HG02970 (cell line): Measurements from ENCODE around the gene EZH2.

Source experiments
- ATAC-seq: cut with Tn5 transposase; IDR thresholded peaks from one replicate; pipeline ENCODE4 v1.9.1; 2021; ENCODE audit warnings: mild to moderate bottlenecking, moderate library complexity, moderate number of reproducible peaks; ENCODE audit not compliant: unreplicated experiment, low FRiP score

The EZH2 gene

DNA sequence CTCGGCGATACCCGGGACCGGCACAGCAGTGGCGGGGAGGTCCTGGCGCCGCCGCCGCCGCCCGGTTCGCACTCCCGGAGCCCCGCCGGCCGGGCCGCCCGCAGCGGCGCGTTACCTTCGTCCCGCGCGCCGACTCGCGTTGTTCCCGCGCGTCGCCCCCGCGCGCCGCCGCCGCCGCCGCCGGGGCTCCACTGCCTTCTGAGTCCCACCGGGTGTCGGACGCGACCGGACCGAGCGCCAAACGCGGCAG, at the start of gene EZH2:
EZH2 (minus strand) TSS at position 243 of the 250 bp plus-strand sequence. CDS start 36,993 bp downstream, outside the sequence.
- peak; percentile 31 for ATAC-seq

DNA sequence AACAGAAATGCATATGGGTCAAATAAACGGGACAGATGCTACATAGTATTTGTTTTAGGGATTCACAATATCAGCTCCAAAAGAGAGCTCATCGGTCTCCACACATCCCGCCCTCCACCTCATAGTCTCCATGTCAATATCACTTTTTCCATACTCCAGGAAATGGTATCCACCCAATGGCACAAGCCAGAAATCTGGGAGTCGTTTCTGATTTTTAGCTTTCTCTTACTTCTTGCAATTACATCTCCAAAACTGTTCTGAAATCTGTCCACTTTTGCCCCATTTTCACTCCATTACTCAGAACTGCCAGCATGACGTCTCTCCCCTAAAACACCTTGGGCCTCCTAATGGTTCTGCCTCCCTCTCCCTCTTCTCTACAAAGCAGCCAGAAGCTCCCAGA, 47.4 kb upstream of the EZH2 start:
- no peak for ATAC-seq

DNA sequence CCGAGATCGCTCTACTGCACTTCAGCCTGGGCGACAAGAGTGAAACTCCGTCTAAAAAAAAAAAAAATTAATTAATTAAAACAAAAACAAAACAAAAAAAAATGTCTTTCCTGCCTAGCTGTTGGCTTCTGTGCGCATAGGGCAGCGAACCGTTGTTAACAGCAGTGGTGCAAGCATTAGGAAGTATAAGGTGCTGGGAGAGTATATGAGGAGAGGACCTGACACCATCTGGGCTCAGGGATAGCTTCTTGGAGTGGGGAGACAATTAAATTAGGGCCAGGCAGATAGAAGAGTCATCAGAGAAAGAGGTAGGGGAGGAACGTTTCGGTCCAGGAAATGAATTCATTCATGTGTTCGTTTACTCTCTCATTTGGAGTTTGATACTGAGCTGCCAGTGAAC, 46.2 kb upstream of the EZH2 start:
- ATAC-seq, result no peak

DNA sequence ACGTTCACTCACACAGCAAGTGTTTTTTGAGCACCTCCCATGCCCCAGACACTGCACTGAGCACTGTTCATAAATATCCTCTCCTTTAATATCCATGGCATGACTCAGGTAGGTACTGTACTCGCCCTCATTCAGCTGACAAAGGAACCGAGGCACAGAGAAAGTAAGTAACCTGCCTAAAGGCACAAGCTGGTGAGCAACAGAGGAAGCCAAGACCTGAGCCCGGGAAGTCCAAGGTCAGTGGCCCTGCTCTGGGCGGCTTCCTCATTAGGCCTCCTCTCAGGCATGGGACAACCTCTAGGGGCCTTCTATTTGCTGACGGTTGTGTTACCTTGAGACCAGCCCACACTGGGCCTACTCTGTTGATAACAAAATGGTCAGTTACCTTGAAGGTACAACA, 45.1 kb upstream of the EZH2 start:
- no peak for ATAC-seq

DNA sequence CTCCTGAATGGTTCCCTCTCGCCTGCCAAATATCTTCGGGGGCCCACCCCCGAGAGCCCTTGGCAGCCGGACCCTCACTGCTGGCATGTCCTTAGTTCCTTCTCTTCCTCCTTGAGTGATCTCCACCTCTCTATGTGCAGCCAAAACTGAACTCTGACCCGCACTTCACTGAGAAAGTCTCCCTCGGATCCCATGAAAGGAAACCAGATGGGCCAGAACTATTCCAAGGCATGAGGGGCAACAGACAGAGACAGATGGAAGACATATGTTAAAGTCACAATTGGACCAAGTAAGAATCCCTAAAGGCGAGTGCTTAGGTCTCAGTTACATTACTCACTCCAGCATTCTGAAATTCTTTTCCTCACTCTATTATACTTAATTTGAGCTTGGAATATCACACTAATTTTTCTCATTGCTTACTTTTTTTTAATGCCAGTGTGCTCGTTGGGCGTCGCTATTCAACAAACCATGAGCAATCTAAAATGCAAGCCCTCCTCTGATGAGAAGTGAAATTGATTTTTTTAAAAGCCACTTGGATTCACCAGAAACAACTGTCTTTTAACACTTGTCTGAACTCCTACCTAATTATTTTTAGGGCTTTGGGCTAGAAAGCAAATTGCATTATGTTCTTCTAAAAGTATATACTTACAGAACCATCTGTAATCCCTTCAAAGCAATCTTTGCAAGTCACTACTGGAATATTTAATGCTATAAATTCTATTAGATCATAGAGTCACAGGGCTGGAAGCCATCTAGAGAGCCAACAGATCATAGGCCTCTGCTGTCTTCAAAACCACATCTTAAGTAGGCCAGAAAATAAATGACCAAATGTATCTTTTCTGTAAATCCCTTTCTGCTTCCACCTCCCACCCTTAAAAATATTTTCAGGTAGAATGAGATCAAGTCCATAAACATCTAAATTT, 43.3 kb upstream of the EZH2 start:
- ATAC-seq, result no peak

DNA sequence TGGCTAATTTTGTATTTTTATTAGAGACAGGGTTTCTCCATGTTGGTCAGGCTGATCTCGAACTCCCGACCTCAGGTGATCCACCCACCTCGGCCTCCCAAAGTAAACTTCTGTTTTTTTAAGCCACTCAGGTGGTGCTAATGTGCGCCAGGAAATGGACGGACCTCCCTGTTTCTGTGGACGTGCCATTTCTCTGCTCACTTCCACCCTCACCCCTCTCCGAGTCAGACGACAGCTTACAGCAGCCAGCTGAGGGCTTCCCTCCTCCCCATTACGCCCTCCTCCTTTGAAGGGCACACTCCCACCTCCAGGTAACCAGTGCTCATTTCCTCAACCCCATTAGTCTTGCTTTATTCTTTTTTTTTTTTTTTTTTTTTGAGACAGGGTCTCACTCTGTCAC, 41.7 kb upstream of the EZH2 start:
- ATAC-seq, result no peak

DNA sequence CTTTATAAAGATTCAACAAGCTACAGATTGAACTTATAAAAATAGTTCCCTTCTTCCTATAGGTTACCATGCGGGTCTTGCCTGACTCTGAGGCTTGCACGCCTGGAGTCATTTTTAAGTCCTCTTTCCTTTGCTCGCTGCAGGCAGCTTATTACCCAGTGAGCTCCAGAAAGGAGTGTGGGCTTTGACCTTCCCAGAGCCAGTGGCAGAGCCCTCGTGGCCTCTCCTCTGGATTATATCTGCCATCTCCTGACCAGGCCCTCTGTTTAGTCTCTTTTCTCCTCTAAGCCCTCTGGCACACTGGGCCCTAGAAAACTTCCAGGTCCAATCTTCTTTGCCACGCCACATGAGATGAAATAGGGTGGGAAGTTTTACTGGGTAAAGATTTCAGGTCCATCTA, 39.9 kb upstream of the EZH2 start:
- ATAC-seq, result no peak

DNA sequence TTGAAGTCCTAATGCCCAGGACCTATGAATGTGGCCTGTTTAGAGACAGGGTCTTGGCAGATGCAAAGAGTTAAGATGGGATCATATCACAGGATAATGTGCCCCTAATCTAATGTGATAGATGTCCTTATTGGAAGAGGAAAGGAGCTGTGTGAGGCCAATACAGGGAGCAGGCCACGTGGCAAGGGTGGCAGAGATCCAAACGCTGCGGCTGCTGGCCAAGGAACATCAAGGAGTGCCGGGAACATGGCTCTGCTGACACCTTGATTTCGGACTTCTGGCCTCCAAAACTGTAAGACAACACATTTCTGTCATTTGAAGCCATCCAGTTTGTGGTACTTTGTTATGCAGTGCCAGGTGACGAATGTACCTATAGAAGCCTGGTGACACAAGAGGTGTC, 37.7 kb upstream of the EZH2 start:
- no peak for ATAC-seq

DNA sequence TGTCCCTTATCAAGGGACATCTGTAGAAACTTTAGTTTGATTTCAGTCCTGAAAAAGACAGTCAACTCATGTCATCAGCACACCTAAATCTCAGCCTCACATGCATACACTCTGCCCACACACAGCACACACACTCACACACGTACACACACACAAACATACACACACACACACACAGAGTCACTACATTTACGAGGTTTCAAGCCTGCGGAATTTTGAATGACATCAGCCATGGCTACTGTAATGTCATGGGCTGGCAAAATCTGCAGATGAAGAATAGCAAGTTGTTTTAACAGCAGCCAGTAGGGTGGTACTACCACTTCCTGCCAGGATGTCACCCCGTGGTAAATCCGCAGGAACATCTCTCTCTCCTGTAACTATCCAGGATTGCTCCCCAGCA, 37.1 kb upstream of the EZH2 start:
- no peak for ATAC-seq

DNA sequence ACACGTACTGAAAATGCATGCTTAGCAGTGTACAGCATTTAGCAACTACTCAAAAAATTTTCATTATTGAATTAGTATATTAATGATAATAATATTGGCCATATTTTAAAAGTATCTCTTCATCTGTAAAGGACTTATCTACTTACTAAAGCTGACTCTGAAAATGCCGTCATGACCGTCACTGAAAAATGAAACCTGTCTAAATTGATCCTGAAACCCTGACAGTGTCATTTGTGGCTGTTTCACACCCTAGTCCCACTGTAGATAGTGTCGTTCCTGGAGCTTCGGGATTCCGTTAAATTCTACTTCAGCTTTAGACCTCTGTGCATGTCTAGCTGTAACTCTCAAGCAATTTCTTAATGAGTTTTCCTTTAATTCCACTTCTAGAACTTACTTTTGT, 35.8 kb upstream of the EZH2 start:
- no peak for ATAC-seq

DNA sequence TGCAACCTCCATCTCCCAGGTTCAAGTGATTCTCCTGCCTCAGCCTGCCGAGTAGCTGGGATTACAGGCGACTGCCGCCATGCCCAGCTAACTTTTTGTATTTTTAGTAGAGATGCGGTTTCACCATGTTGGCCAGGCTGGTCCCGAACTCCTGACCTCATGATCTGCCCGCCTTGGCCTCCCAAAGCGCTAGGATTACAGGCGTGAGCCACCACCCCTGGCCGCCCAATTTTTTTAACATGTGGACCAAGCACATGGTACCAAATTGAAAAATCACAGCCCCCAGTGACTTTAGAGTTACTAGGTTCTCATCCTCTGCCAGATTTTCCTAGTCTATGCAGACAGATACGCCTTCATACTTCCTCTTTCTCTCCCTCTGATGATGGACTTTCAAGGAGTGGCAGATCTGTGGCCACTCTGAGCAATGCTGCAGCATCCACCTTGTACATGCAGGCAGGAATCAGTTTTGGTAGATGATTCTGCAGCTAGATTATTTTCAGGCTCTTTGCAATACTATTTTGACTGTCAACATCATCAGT, 34.0 kb upstream of the EZH2 start:
- ATAC-seq, result no peak

DNA sequence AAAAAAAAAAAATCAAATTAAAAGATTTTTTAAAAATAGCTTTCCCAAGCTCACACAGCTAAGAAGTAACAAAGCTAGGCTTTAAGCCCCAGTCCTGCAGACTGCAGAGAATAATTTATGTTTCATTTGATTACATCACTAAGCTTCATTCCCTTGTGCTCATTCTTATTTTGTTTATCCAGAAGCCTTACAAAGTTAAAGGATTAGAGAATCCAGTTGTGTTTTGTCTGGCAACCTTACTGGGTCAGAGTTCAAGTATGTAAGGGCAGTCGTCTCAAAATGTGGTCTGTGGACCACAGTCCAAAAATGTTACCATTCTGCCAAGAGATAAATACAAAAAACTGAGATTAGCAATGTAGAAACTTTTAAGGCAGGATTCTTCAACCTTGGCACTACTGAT, 32.1 kb upstream of the EZH2 start:
- no peak for ATAC-seq

DNA sequence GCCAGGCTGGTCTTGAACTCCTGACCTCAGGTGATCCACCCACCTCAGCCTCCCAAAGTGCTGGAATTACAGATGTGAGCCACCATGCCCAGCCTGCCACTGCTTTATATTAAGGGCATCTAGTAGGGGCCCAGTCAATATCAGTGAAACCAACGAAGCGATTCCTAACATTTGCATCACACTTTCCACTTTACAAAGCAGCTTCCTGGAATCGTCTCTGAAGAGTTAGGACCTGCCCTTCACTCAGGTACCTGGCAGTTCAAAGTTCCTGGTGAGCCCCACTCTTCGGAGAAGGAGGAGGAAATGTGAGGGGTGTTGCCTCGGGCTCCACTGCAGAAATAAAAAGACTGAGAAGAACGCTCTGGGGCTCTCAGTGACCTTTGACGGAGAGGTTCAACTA, 31.1 kb upstream of the EZH2 start:
- ATAC-seq, result no peak

DNA sequence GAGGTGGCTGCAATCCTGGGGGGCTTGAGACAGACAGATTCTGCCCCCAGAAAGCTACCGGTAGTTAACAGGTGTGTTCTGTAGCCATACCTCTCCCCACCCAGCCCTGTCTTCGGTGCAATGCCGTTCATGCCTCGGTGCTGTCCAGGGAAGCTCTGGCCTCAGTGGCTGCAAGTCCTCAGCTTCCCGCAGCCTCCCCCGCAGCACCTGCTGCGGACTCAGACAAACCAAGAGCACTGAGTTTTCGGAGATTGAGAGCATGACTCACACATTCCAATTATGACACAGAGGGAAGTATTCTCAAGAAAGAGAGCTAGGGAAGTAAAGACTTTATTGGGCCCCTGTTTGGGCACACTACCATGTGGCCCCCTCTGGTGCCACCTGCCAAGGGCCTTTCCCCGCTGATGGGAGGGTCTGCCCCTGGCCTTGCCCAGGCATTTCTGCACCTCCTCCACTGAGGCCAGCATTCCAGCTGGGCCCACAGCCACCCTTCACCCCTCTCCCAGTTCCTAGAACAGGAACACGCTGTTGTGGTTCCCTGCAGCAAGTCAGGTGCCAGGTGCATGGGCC, 30.2 kb upstream of the EZH2 start:
- ATAC-seq, result peak; percentile 49

DNA sequence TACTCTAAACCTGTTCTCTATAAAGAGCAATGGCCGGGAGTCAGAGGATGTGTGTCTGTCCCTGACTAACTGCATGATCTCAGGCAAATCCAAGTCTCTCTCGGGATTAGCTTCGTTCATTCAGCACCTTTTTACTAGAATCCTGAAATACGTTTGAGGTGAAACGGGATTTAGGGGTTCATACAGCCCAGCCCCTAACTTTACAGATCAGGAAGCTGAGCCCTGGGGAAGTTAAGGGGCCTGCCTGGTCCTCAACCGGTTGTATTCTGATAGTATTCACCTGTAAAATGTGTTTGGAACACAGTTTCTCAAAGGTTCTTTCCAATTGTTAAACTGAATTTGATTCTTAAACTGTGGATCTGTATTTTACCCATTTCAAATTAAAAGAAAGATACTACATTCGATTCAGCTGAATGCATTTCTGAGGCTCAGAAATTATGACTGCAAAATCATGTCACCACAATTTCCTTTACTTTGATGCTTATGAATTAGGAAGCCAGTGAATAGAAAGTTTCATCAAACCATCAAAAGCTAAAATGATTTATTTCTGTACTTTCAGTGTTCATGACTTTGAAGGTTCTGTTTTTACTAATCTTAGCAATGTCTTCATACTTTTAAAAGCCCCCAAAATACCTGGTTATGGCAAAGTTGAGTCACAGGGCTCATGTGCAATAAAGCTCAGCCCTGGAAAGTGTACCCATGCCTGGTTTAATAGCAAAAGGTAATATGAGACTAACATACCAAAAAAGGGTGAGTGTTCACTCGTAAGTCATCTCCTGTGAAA, 28.9 kb upstream of the EZH2 start:
- ATAC-seq, result peak; percentile 47

DNA sequence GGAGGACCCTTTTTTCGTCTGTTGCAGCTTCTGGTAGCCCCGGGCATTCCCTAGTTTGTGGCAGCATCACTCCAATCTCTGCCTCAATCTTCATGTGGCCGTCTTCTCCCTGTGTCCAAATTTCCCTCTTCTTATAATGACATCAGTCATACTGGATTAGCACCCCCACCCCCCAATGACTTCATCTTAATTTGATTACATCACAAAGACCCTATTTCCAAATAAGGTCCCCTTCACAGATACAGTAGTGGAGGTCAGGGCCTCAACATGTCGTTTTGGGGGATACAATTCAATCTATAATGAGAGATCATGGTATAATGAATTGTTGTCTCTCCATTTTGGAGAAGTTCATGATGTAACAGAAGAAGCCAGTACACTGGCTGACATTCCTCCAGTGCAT, 28.1 kb upstream of the EZH2 start:
- no peak for ATAC-seq

DNA sequence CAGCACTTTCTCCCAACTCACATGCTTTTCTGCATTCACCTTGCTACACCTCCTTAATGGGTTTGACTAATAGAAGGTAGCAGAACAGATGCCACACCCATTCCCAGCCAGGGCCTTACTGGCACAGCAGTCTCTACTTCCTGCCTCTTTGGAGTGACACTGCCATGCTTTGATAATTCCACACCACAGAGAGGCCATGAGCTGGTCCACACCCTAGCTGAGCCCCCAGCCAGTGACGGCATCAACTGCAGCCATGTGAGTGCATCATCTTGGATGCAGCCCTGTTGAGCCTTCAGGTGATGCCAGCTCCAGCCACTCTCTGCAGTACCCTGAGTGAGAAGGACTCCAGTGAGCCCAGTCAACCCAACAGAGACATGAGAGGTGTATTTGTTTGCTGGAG, 27.5 kb upstream of the EZH2 start:
- ATAC-seq, result no peak

DNA sequence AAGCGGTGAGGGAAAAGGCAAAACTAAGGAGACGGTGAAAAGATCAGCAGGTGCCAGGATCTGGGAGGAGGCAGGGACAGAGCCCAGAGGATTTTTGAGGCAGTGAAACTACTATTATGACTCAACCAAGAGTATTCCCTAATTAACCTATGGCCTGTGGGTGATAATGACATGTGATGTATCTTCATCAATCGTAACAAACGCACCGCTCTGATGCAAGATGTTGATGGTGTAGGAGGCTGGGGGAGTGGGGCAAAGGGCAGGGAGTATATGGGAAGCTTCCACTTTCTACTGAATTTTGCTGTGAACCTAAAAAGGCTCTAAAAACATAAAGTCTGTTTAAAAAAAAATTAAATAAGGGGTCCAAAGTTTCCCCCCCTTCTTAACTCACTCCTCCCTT, 25.5 kb upstream of the EZH2 start:
- ATAC-seq, result no peak

DNA sequence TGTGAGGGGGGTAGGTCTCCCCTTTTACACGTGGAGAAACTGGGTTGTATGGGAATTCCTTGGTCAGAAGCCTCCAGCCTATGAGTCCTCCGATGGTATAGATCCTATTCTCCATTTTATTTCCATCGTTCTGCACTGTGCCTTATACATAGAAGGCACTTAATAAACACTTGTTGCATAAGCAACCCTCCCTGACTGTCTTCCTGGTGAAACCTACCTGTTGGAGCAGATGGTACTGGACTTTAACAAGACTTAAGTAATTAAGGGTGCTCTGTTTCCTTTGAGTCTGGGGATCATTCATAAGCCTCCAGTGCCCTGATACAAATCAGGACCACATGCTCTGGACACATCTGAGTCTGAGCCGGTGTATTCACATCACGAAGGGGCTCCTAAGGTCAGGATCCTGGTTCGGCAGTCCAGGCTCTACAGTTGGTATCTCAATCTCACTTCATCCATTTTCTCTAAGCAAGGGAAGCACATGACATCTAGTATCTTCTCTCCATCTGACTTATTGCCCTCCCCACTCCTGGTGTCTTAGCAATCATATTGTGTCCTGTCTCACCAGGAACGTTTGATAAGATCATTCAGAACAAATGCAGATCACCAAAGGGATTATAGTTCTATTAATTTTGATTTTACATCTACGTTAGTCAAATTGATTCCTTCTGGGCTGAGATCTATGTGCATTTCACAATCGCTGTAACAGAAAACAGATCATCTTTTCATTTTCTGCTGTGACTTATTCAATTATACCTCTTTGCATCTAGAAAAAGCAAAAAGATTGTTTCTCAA, 22.8 kb upstream of the EZH2 start:
- no peak for ATAC-seq

DNA sequence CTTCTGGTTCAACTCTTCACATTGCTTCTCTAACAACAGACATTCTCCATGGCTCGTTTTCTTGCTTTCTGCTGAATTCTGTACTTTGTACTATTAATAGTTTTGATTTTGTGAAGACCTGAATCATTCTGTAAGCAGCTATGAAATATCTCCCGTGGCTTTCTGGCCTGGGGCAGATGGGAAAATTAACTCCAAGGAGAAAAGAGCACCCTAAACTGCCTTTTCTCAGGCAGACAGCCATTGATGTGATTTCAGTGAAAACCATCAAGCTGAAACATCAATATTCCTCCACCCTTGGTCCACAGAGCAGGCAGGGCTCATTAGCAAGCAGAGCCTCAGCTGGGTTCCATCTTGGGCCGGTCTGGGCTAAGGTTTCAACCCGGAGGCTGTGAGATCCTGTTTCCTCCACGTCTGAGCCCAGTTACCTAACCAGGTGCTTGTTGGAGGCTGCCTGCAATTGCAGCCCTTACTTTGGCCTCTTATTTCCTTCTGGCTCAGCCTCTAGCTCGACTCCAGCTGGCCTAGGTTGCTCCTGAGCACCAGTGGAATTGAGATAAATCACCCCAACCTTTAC, 21.1 kb upstream of the EZH2 start:
- ATAC-seq, result no peak
